Smooth muscle cell (in vitro differentiated cells): Measurements from ENCODE around the gene TGM1. TPM values are rescaled to one million over a fixed set of nuclear protein-coding genes. Genes with fewer than 3 reads are reported as not detected.

Experiments
- DNase-seq: peaks from one replicate; lab custom pipeline; 2025; ENCODE audit not compliant: unreplicated experiment; lab: John Stamatoyannopoulos, UW
- H2AFZ ChIP-seq: fragments of 200-600 bp; sonication (generic); 2 replicates; pipeline ENCODE4 v1.6.0; 2016; ENCODE audit warnings: antibody characterized with exemption, low read depth, mild to moderate bottlenecking
- H3F3A ChIP-seq: fragments of 200-600 bp; sonication (generic); 2 replicates; pipeline ENCODE4 v1.6.0; 2017; ENCODE audit warnings: antibody characterized with exemption, low read depth
- H3K27ac ChIP-seq: fragments of 200-600 bp; sonication (generic); 2 replicates; pipeline ENCODE4 v1.5.1; 2016; ENCODE audit warnings: low read depth, mild to moderate bottlenecking
- H3K27me3 ChIP-seq: fragments of 200-600 bp; sonication (generic); 2 replicates; pipeline ENCODE4 v1.6.1; 2016; ENCODE audit warnings: low read depth, mild to moderate bottlenecking
- H3K36me3 ChIP-seq: fragments of 200-600 bp; sonication (generic); 2 replicates; pipeline ENCODE4 v1.5.1; 2016; ENCODE audit warnings: low read depth
- H3K4me1 ChIP-seq: fragments of 200-600 bp; sonication (generic); 2 replicates; pipeline ENCODE4 v1.5.1; 2016; ENCODE audit warnings: low read depth
- H3K4me2 ChIP-seq: fragments of 200-600 bp; sonication (generic); 2 replicates; pipeline ENCODE4 v1.6.0; 2016; ENCODE audit warnings: mild to moderate bottlenecking
- H3K4me3 ChIP-seq: fragments of 200-600 bp; sonication (generic); 2 replicates; pipeline ENCODE4 v1.5.1; 2016; ENCODE audit warnings: mild to moderate bottlenecking
- H3K79me2 ChIP-seq: fragments of 200-600 bp; sonication (generic); 2 replicates; pipeline ENCODE4 v1.6.0; 2016; ENCODE audit warnings: low read depth, mild to moderate bottlenecking
- H3K9ac ChIP-seq: fragments of 200-600 bp; sonication (generic); 2 replicates; pipeline ENCODE4 v1.6.0; 2016; ENCODE audit warnings: low read depth
- H3K9me3 ChIP-seq: fragments of 200-600 bp; sonication (generic); replicated peaks from 2 replicates; pipeline ENCODE4 v1.5.1; 2016; ENCODE audit warnings: low read depth
- H4K20me1 ChIP-seq: fragments of 200-600 bp; sonication (generic); 2 replicates; pipeline ENCODE4 v1.6.0; 2016; ENCODE audit warnings: low read depth
- WGBS: methylation state at CpG from one replicate; pipeline ENCODE4 v1.1.7; 2016; ENCODE audit warnings: low lambda C conversion rate; 5-methylcytosine and 5-hydroxymethylcytosine counted together
- polyA plus RNA-seq: library from polyadenylated mRNA; unstranded; fragments of >200 nt; fragmentation: Nextera tagmentation; extraction: Ambion mirVana; gene quantifications from 2 replicates; pipeline ENCODE4 v1.2.1, GENCODE V29; 2016
- total RNA-seq: library from RNA; depleted of rRNA; stranded (reverse); fragments of >200 nt; gene quantifications from 2 replicates; pipeline ENCODE4 v1.2.3, GENCODE V29; 2014
- TF ChIP-seq, protein P1 (sequence below): fragments of 200-600 bp; sonication (generic); IDR thresholded peaks from 2 replicates; pipeline ENCODE4 v1.5.1; 2017; ENCODE audit warnings: borderline replicate concordance, mild to moderate bottlenecking, antibody characterized with exemption; ENCODE audit not compliant: insufficient read depth, poor library complexity, severe bottlenecking

The TGM1 gene
- total and polyA plus RNA-seq, 2 experiments from 2014 or later: 1.6 to 13.6 TPM

DNA sequence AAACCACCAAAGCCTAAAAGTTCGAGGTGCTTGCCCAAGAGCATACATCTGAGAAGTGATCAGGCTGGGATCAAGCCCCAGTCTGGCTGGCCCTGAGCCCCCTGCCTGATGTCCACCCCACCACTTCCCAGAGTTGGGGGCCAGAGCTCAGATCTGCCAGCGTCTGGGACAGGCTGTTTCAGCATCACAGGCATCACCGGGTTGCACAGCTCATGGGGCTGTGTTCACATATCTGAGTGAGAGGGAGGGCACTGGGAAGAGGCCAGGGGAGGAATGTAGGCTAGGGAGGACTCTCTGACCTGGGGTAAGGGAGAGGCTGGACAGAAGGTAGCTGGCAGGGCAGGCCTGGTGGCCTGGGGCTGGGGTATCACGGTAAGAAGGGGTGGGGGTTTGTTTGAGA, 6.0 kb downstream of the TGM1 start:
- Histone ChIP-seq H3K27me3 (no peaks in the 10 kb centered on the region), H3K4me1 (peaks cover 4% of the 10 kb centered on the region), H4K20me1 (no peaks in the 10 kb centered on the region), H2AFZ (no peak overlapping the region), H3K79me2 (no peaks in the 10 kb centered on the region), H3K27ac (no peak overlapping the region), H3K9me3 (no peaks in the 10 kb centered on the region), H3K36me3 (no peaks in the 10 kb centered on the region), H3F3A (no peaks in the 10 kb centered on the region), H3K9ac (no peak overlapping the region), H3K4me2 (no peak overlapping the region), H3K4me3 (no peak overlapping the region)
- WGBS: 90% methylated on average over 3 of the region's 4 CpGs
- DNase-seq: no peak
- TF ChIP-seq, protein P1, sequence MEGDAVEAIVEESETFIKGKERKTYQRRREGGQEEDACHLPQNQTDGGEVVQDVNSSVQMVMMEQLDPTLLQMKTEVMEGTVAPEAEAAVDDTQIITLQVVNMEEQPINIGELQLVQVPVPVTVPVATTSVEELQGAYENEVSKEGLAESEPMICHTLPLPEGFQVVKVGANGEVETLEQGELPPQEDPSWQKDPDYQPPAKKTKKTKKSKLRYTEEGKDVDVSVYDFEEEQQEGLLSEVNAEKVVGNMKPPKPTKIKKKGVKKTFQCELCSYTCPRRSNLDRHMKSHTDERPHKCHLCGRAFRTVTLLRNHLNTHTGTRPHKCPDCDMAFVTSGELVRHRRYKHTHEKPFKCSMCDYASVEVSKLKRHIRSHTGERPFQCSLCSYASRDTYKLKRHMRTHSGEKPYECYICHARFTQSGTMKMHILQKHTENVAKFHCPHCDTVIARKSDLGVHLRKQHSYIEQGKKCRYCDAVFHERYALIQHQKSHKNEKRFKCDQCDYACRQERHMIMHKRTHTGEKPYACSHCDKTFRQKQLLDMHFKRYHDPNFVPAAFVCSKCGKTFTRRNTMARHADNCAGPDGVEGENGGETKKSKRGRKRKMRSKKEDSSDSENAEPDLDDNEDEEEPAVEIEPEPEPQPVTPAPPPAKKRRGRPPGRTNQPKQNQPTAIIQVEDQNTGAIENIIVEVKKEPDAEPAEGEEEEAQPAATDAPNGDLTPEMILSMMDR: no peak

DNA sequence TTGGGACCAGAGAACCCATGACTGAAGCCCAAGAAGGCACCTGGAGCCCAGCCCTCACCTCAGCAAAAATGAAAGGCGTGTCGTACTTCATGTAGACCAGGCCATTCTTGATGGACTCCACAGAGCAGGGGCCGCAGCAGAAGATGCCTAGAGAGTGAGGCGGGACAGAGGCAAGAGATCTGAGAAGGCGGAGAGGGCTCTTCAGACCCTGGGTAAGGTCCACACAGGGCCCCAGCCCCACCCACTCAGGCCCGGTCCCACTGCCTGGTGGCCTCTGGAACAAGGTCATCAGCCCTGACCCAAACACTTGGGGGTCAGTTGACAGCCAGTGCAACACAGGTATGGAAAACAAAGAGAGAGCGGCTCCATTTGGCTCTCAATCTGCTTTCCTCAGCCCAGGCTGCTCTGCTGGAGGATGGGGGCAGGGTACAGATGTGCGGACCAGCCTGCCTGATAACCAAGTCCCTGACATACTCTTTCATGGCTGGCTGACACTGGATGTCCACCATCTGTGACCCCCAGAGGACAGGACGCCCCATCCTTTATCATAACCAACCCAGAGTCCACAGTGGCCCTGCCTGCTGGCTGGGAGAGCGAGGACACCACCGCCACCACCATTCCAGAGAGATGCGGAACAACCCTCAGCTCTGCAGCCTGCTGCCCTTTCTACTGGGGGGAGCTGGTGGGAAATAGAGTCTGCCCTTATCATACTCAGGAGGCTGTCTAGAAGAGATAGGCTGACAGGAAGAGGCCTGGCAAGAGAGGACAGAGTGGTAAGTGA, 6.9 kb downstream of the TGM1 start:
- no peak overlapping the region for H3K4me2 ChIP-seq
- no peak overlapping the region for H3K9ac ChIP-seq
- no peaks in the 10 kb centered on the region for H3K36me3 ChIP-seq
- no peaks in the 10 kb centered on the region for H3K79me2 ChIP-seq
- H2AFZ ChIP-seq: no peak overlapping the region
- H4K20me1 ChIP-seq: no peaks in the 10 kb centered on the region
- 93% methylated on average over 12 of the region's 12 CpGs for WGBS
- H3K4me3 ChIP-seq: no peak overlapping the region
- DNase-seq: no peak
- TF ChIP-seq, protein P1: no peak
- H3F3A ChIP-seq: no peaks in the 10 kb centered on the region
- peaks cover 4% of the 10 kb centered on the region for H3K4me1 ChIP-seq
- no peaks in the 10 kb centered on the region for H3K27me3 ChIP-seq
- no peak overlapping the region for H3K27ac ChIP-seq
- no peaks in the 10 kb centered on the region for H3K9me3 ChIP-seq

DNA sequence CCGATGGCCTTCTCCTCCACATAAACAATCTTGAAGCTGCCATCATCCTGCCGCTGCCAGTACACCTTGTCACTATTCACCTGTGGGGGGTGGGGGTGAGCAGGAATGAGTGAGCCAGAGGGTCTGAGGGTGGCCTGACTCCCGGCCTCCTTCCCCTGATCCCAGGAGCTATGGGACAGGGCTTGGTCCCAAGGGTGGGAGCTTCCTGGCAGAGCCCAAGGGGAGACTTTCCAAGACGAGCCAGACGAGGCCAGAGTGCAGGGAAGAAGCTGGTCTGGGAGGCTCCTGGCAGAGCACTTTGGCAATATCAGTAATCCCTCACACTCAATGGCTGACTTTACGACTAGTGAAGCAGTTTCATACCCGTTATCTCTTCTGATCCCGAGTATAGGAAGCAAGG, 7.5 kb downstream of the TGM1 start:
- Histone ChIP-seq H3K27ac (no peak overlapping the region), H2AFZ (no peak overlapping the region), H3K36me3 (no peaks in the 10 kb centered on the region), H3F3A (no peaks in the 10 kb centered on the region), H3K9ac (no peak overlapping the region), H3K9me3 (no peaks in the 10 kb centered on the region), H3K4me3 (no peak overlapping the region), H4K20me1 (no peaks in the 10 kb centered on the region), H3K4me1 (peaks cover 4% of the 10 kb centered on the region), H3K4me2 (no peak overlapping the region), H3K79me2 (no peaks in the 10 kb centered on the region), H3K27me3 (no peaks in the 10 kb centered on the region)
- WGBS: 81% methylated on average over 8 of the region's 8 CpGs
- TF ChIP-seq, protein P1: no peak
- DNase-seq: no peak
